SK-N-MC (cell line): Measurements from ENCODE around the gene SNAI3.

ENCODE experiments used
- EZH2 ChIP-seq: fragments of 200-600 bp; sonication (generic); IDR thresholded peaks from one replicate; pipeline ENCODE4 v1.6.1; 2017; ENCODE audit warnings: antibody characterized with exemption
- FOXP2 ChIP-seq: optimal IDR thresholded peaks from 2 replicates; pipeline ENCODE3; 2011; ENCODE audit warnings: mild to moderate bottlenecking, moderate library complexity; ENCODE audit not compliant: insufficient read depth; ENCODE audit errors: extremely low read length, control extremely low read depth
- POLR2AphosphoS5 ChIP-seq: IDR thresholded peaks from 2 replicates; pipeline ENCODE4 v1.6.1; 2012; ENCODE audit warnings: mild to moderate bottlenecking, low read depth, low read length, borderline replicate concordance

- no peak for TF ChIP-seq POLR2AphosphoS5
- no peak for TF ChIP-seq EZH2
- no peak for TF ChIP-seq FOXP2
Measured at GRCh38 chr16:88659160-88659559, 27.1 kb downstream of the SNAI3 start.
